ENCODE results near the gene NELFCD.

- no peak for TF ChIP-seq POLR2AphosphoS5 (IDR thresholded peaks at IDR 0.05; ENCODE audit: control insufficient read depth, insufficient read depth, low read depth, low read length)
- TF ChIP-seq CTCF (IDR thresholded peaks at IDR 0.05 in 2 of 3, conservative IDR thresholded peaks at IDR 0.05 in 1 of 3; ENCODE audit: insufficient read depth in 2 of 3, low read depth in 1 of 3, low read length in 3 of 3): no peak
- no peak for TF ChIP-seq DPF2 (IDR thresholded peaks at IDR 0.05)
- no peak for TF ChIP-seq SIN3A (IDR thresholded peaks at IDR 0.05; ENCODE audit: borderline replicate concordance in 2 of 2, control insufficient read depth in 1 of 2, low read depth in 2 of 2, low read length in 2 of 2)
Measured at GRCh38 chr20:59031564-59032022, 50.5 kb downstream of the NELFCD start.
